Muscle layer of colon (tissue), 2 donors: ENCODE results near the gene ACTRT2.

Experiments used
- H3K27ac ChIP-seq: one replicate; pipeline ENCODE4 v1.7.0; 2013; ENCODE audit warnings: low read depth, mild to moderate bottlenecking, low read length, moderate library complexity
- H3K27me3 ChIP-seq, 2 donors: one replicate each; pipeline ENCODE4 v1.7.0; 2013; ENCODE audit warnings: low read length in 2 of 2, mild to moderate bottlenecking in 2 of 2; ENCODE audit not compliant: insufficient read depth in 2 of 2, control insufficient read depth in 1 of 2
- H3K36me3 ChIP-seq: one replicate; pipeline ENCODE4 v1.7.0; 2013; ENCODE audit warnings: mild to moderate bottlenecking, low read length; ENCODE audit not compliant: insufficient read depth
- H3K4me1 ChIP-seq: one replicate; pipeline ENCODE4 v1.7.0; 2013; ENCODE audit warnings: mild to moderate bottlenecking, low read length; ENCODE audit not compliant: insufficient read depth
- H3K4me3 ChIP-seq, 2 donors: one replicate each; pipeline ENCODE4 v1.7.0; 2013; ENCODE audit warnings: low read length in 2 of 2, low read depth in 1 of 2, mild to moderate bottlenecking in 1 of 2, moderate library complexity in 1 of 2
- H3K9ac ChIP-seq: one replicate; pipeline ENCODE4 v1.7.0; 2013; ENCODE audit warnings: low read length
- H3K9me3 ChIP-seq: one replicate; pipeline ENCODE4 v1.7.0; 2013; ENCODE audit warnings: mild to moderate bottlenecking, low read length
- donor health status: abdominal sarcoma.
- donor health status: Adenocarcinoma of cecum.

ACTRT2 gene

GRCh38 chr1:3007298-3008147 is 13.7 kb upstream of the ACTRT2 start:
- H3K4me3 ChIP-seq: no peak overlapping the region
- peaks cover 5% of the 10 kb centered on the region for H3K4me1 ChIP-seq
- no peaks in the 10 kb centered on the region for H3K36me3 ChIP-seq
- no peak overlapping the region for H3K9ac ChIP-seq
- peaks cover 19 to 28% of the 10 kb centered on the region in 2 donors for H3K27me3 ChIP-seq
- no peak overlapping the region for H3K27ac ChIP-seq
- peaks cover 6% of the 10 kb centered on the region for H3K9me3 ChIP-seq

- no peak overlapping the region for H3K4me3 ChIP-seq
- H3K9me3 ChIP-seq: peaks cover 6% of the 10 kb centered on the region
- no peak overlapping the region for H3K27ac ChIP-seq
- H3K36me3 ChIP-seq: no peaks in the 10 kb centered on the region
- peaks cover 5% of the 10 kb centered on the region for H3K4me1 ChIP-seq
- no peak overlapping the region for H3K9ac ChIP-seq
- H3K27me3 ChIP-seq: peaks cover 34 to 37% of the 10 kb centered on the region in 2 donors
Observed at GRCh38 chr1:3009021-3009420, 12.2 kb upstream of the ACTRT2 start.

GRCh38 chr1:3009556-3009955 is 11.7 kb upstream of the ACTRT2 start:
- Histone ChIP-seq H3K9ac (no peak overlapping the region), H3K9me3 (peaks cover 6% of the 10 kb centered on the region), H3K4me3 (no peak overlapping the region), H3K36me3 (no peaks in the 10 kb centered on the region), H3K4me1 (peaks cover 5% of the 10 kb centered on the region), H3K27me3 (peaks cover 37 to 39% of the 10 kb centered on the region in 2 donors), H3K27ac (no peak overlapping the region)

DNA sequence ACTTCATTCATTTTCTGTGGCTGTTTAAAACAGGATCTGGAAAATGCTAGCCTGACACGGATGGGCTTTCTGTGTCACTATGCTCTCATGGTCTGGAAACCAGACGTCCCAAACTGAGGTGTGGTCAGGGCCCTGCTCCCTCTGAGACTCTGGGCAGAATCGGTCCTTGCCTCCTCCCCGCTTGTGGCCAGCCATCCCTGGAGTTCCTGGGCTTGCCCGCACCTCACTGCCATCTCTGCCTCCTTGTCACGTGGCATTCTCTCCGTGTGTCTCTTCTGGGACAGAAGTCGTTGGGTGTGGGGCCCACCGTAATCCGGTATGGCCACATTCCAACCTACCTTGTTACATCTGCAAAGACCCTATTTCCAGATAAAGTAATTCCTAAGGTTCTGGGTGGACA is 10.1 kb upstream of the ACTRT2 start:
- Histone ChIP-seq H3K27me3 (peaks cover 44 to 47% of the 10 kb centered on the region in 2 donors), H3K4me3 (no peak overlapping the region), H3K36me3 (no peaks in the 10 kb centered on the region), H3K27ac (no peak overlapping the region), H3K9me3 (peaks cover 6% of the 10 kb centered on the region), H3K4me1 (peaks cover 5% of the 10 kb centered on the region), H3K9ac (no peak overlapping the region)

DNA sequence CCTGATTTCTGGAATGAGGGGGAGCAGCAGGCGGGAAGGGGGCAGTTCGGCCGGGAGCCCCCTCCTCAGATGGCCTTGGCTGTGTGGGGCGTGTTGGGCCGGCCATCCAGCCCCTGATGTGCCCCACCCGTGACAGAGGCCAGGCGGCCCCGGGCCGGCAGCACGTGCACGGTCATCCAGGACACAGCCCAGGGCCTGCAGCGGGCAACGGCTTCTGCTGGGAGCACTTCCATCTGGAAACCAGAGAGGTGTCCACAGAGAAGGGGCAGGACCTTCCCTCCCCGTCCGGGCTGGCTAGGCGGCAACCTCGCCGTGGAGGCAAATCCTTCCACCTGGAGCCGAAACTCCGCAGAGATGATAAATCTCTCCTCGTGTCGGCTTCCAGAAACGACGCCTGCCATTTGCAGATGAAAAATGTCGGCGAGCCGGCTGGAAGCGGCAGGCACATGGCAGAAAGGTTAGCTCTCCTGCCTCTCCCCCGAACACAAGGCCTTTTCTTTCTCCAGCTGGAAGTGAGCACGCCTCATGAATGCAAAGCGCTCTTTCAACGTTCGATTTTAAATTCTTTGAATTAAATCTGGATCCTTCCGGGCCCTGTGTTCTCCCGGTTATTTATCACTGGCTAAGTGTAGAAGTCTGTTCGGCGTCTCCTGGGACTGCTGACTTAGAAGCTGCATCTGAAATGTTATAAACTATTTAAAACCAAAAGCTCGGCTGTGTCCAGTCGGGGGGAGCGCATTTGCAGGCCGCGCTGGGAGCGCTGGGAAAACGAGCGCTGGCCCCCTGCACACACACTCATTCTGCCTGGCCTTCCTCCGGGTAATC is 9.4 kb upstream of the ACTRT2 start:
- Histone ChIP-seq H3K9ac (no peak overlapping the region), H3K4me1 (peaks cover 5% of the 10 kb centered on the region), H3K36me3 (no peaks in the 10 kb centered on the region), H3K9me3 (peaks cover 6% of the 10 kb centered on the region), H3K27ac (no peak overlapping the region), H3K4me3 (no peak overlapping the region), H3K27me3 (peaks cover 44 to 49% of the 10 kb centered on the region in 2 donors)

GRCh38 chr1:3012456-3013291 is 8.6 kb upstream of the ACTRT2 start:
- no peak overlapping the region for H3K27ac ChIP-seq
- H3K36me3 ChIP-seq: no peaks in the 10 kb centered on the region
- peaks cover 44 to 50% of the 10 kb centered on the region in 2 donors for H3K27me3 ChIP-seq
- no peak overlapping the region for H3K4me3 ChIP-seq
- no peak overlapping the region for H3K9ac ChIP-seq
- H3K9me3 ChIP-seq: peaks cover 3% of the 10 kb centered on the region
- H3K4me1 ChIP-seq: peaks cover 5% of the 10 kb centered on the region

DNA sequence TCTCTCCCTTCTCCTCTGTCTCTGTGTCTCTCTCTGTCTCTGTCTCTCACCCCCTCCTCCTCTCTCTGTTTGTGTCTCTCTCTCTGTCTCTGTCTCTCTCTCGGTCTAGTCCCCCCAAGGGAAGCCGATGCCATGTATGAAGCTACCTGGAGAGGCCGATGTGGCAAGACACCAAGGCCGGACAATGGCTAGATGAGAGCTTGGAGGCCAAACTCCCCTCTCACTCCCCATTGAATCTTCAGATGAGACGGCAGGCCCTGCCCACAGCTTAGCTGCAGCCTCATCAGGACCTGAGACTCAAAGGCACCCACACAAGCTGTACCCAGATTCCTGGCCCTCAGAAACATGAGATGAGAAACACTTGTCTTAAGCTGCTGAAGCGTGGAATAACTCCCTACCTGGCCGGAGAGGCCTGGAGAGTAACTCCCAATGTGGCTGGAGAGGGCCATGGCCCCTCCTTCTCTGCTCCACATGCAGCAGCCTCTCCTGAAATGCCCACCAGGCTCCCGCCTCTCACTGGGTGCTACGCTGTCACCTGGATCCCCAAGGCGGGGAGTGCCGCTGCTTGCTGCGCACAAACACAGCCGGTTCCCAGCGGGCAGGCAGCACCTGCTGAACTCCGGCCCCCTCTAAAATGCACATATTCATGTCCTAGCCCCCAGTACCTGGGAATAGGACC is 7.8 kb upstream of the ACTRT2 start:
- Histone ChIP-seq H3K9me3 (no peaks in the 10 kb centered on the region), H3K4me3 (no peak overlapping the region), H3K27ac (no peak overlapping the region), H3K9ac (no peak overlapping the region), H3K36me3 (no peaks in the 10 kb centered on the region), H3K4me1 (peaks cover 5% of the 10 kb centered on the region), H3K27me3 (peaks cover 44 to 56% of the 10 kb centered on the region in 2 donors)

GRCh38 chr1:3014050-3014440 is 7.2 kb upstream of the ACTRT2 start:
- H3K27me3 ChIP-seq: peaks cover 44 to 61% of the 10 kb centered on the region in 2 donors
- no peak overlapping the region for H3K9ac ChIP-seq
- H3K27ac ChIP-seq: no peak overlapping the region
- H3K9me3 ChIP-seq: no peaks in the 10 kb centered on the region
- no peak overlapping the region for H3K4me3 ChIP-seq
- H3K4me1 ChIP-seq: peaks cover 5% of the 10 kb centered on the region
- no peaks in the 10 kb centered on the region for H3K36me3 ChIP-seq

DNA sequence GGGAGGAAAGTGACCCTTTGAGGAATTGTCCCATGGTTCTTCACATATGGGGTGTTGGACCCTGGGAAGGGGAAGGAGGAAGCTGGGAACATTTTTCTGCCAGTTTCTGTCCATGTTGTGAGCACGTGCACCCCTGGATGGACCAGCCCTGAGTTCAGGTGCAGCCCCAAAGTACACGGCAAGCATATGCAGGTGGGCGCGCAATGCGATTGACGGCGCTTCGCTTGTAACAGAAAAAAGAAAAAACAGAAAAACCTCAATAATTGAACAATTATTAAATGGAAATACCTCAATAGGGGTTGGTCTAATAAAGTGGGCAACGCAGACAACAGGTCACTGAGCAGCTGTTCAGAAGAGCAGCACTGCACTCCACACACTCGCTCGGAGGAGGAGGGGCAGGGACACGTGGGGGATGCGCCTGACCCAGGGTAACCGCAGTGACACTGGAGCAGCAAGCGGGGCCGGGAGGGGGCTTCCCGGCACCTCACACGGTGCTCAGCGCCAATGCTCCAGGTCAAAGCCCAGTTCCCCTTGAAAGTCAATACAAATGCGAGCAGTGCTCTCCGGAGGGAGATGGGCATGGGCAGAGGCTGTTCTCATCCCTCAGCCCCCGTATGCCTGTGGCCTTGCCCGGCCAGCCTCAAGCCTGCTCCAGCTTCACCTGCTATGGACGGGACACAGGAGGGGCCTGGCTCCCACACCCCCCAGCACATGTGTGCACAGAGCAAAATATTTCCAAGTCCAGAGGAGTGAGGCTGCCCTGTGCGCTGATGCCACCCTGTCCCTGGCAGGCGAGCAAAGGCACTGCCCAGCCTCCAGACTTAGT is 6.6 kb upstream of the ACTRT2 start:
- Histone ChIP-seq H3K36me3 (no peaks in the 10 kb centered on the region), H3K4me3 (no peak overlapping the region), H3K4me1 (peaks cover 5% of the 10 kb centered on the region), H3K27ac (no peak overlapping the region), H3K9me3 (no peaks in the 10 kb centered on the region), H3K9ac (no peak overlapping the region), H3K27me3 (peaks cover 38 to 67% of the 10 kb centered on the region in 2 donors)

DNA sequence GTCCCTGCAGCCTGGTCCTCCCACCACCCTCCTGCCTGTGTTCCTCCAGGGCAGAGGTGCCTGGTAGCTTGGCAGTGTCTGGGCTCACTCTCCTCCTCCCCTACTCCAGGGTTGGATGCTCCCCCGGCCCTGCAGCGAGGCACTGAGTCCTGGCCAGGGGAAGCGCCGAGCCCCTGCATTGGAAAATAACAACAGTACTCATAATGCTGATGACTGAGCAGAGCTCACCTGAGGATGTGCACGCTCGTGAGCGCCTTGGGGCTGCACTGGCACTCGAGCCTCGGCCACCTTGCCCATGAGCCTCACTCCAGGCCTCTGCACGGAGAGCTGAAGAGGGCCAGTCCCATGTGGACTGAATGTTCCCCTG is 6.0 kb upstream of the ACTRT2 start:
- H3K27ac ChIP-seq: no peak overlapping the region
- peaks cover 5% of the 10 kb centered on the region for H3K4me1 ChIP-seq
- H3K9me3 ChIP-seq: no peaks in the 10 kb centered on the region
- H3K36me3 ChIP-seq: no peaks in the 10 kb centered on the region
- no peak overlapping the region for H3K9ac ChIP-seq
- peaks cover 36 to 67% of the 10 kb centered on the region in 2 donors for H3K27me3 ChIP-seq
- H3K4me3 ChIP-seq: no peak overlapping the region
